IPS-18c (cell line): ENCODE results near the gene KIFC1.

ENCODE experiments used
- H3K4me3 ChIP-seq: 2 replicates; pipeline ENCODE4 v1.7.0; 2013; ENCODE audit warnings: low read depth, mild to moderate bottlenecking, low read length, moderate library complexity; ENCODE audit not compliant: insufficient read depth
- H3K9me3 ChIP-seq: one replicate; pipeline ENCODE4 v1.6.1; 2013; ENCODE audit warnings: mild to moderate bottlenecking, low read length, moderate library complexity; ENCODE audit not compliant: control insufficient read depth, insufficient read depth

The KIFC1 gene

GRCh38 chr6:33445119-33445603 lies 53.5 kb downstream of the KIFC1 start:
- no peaks in the 10 kb centered on the region for H3K9me3 ChIP-seq
- no peak overlapping the region for H3K4me3 ChIP-seq

GRCh38 chr6:33446356-33446755 lies 54.7 kb downstream of the KIFC1 start:
- H3K9me3 ChIP-seq: no peaks in the 10 kb centered on the region
- no peak overlapping the region for H3K4me3 ChIP-seq

- no peaks in the 10 kb centered on the region for H3K9me3 ChIP-seq
- H3K4me3 ChIP-seq: no peak overlapping the region
Measured at GRCh38 chr6:33450434-33450833, 58.8 kb downstream of the KIFC1 start.

GRCh38 chr6:33451606-33452005 lies 60.0 kb downstream of the KIFC1 start:
- Histone ChIP-seq H3K4me3 (no peak overlapping the region), H3K9me3 (no peaks in the 10 kb centered on the region)

- Histone ChIP-seq H3K4me3 (no peak overlapping the region), H3K9me3 (no peaks in the 10 kb centered on the region)
Measured at GRCh38 chr6:33452496-33452895, 60.9 kb downstream of the KIFC1 start.

GRCh38 chr6:33453393-33454008 lies 61.9 kb downstream of the KIFC1 start:
- Histone ChIP-seq H3K9me3 (no peaks in the 10 kb centered on the region), H3K4me3 (peak overlapping the region; percentile 94; the same call in 1 of the 2 replicates)

- H3K9me3 ChIP-seq: no peaks in the 10 kb centered on the region
- H3K4me3 ChIP-seq: peak within 1 kb of the TSS; percentile 94
Measured at GRCh38 chr6:33454009-33454946, 62.7 kb downstream of the KIFC1 start, which contains the start of gene ZBTB9. Gene ZBTB9 (plus strand): TSS chr6:33454576. CDS start chr6:33455101, 525 bp downstream.

- Histone ChIP-seq H3K9me3 (no peaks in the 10 kb centered on the region), H3K4me3 (peak overlapping the region; percentile 94)
Measured at GRCh38 chr6:33455051-33455450, 63.4 kb downstream of the KIFC1 start.

- no peaks in the 10 kb centered on the region for H3K9me3 ChIP-seq
- H3K4me3 ChIP-seq: no peak overlapping the region
Measured at GRCh38 chr6:33456156-33456555, 64.5 kb downstream of the KIFC1 start.

GRCh38 chr6:33458676-33459075 lies 67.1 kb downstream of the KIFC1 start:
- H3K4me3 ChIP-seq: no peak overlapping the region

GRCh38 chr6:33459226-33459625 lies 67.6 kb downstream of the KIFC1 start:
- Histone ChIP-seq H3K4me3 (no peak overlapping the region), H3K9me3 (no peaks in the 10 kb centered on the region)

More at GRCh38 chr6:33458676-33459075, 67.1 kb downstream of the KIFC1 start:
- H3K9me3 ChIP-seq: no peaks in the 10 kb centered on the region
